GM10266 (cell line): ENCODE measurements around the gene UBR1.
"Not testable (repeated sequence)": the region's sequence is repeated elsewhere in the genome, so short reads cannot be mapped to it uniquely, and the experiment has no call there.

ENCODE experiments used
- DNase-seq: peaks from one replicate; pipeline ENCODE4 v3.0.0; 2012; ENCODE audit errors: extremely low spot score
- TF ChIP-seq, protein P1 (sequence below): IDR thresholded peaks from 2 replicates; pipeline ENCODE4 v1.5.1; 2012; ENCODE audit warnings: mild to moderate bottlenecking, low read depth; ENCODE audit not compliant: control insufficient read depth, insufficient read depth; ENCODE audit errors: missing control alignments

The UBR1 gene

DNA sequence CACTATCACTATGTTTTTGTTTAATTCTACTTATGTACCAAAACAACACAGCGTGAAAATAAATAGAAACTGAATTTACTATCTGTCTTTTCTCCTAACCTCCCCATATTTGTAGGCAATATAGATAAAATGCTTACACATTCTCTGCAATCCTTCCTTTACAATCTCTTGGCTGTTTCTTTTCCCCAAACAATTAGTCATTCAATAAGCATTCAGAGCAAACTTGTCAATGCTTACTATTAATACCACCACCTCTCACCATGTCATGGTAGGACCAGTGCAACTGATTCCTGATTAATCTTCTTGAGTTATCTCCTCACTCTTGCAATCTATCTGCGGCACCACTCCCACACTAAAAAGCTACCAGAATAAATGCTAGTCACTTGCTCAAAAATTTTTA, 111.3 kb downstream of the UBR1 start:
- DNase-seq, result no peak
- TF ChIP-seq, protein P1, sequence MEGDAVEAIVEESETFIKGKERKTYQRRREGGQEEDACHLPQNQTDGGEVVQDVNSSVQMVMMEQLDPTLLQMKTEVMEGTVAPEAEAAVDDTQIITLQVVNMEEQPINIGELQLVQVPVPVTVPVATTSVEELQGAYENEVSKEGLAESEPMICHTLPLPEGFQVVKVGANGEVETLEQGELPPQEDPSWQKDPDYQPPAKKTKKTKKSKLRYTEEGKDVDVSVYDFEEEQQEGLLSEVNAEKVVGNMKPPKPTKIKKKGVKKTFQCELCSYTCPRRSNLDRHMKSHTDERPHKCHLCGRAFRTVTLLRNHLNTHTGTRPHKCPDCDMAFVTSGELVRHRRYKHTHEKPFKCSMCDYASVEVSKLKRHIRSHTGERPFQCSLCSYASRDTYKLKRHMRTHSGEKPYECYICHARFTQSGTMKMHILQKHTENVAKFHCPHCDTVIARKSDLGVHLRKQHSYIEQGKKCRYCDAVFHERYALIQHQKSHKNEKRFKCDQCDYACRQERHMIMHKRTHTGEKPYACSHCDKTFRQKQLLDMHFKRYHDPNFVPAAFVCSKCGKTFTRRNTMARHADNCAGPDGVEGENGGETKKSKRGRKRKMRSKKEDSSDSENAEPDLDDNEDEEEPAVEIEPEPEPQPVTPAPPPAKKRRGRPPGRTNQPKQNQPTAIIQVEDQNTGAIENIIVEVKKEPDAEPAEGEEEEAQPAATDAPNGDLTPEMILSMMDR, result no peak

DNA sequence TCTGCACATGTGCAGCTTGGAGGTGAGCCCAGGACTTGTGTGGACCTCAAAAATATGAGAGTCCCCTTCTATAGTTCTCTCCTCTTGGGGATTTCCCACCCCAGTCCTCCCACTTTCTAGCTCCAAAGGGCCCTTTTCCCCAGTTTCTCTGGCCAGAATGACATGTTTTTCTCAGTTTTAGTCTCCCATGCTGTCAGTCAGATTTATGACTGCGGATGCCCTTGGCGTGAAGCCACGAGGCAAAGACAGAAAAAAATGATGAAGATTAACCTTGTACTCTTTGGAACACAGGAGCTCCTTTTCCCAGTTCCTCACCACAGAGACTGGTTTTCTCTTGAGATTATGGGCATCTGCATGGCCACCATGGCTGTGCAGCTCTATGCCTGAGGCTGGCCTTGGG, 113.2 kb downstream of the UBR1 start:
- DNase-seq, result no peak

GRCh38 chr15:42986693-42987342, 119.0 kb downstream of the UBR1 start:
- TF ChIP-seq, protein P1, result no peak
- no peak for DNase-seq

More for the DNA sequence above, 113.2 kb downstream of the UBR1 start:
- TF ChIP-seq, protein P1, result no peak

GRCh38 chr15:42984493-42985034, 121.3 kb downstream of the UBR1 start:
- DNase-seq, result no peak
- TF ChIP-seq, protein P1, result no peak

DNA sequence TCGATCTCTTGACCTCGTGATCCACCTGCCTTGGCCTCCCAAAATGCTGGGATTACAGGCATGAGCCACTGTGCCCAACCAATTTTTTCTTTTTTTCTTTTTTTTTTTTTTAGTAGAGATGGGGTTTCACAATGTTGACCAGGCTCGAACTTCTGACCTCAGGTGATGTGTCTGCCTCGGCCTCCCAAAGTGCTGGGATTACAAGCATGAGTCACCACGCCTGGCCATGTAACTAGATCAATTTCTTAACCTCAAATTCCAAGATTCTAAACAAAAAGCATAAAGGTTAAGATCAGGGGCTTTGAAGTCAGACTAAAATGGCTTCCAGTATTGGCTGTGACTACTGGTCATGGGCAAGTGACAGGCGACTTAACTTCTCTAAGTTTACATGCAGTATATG, 126.7 kb downstream of the UBR1 start:
- DNase-seq, result not testable (repeated sequence)

DNA sequence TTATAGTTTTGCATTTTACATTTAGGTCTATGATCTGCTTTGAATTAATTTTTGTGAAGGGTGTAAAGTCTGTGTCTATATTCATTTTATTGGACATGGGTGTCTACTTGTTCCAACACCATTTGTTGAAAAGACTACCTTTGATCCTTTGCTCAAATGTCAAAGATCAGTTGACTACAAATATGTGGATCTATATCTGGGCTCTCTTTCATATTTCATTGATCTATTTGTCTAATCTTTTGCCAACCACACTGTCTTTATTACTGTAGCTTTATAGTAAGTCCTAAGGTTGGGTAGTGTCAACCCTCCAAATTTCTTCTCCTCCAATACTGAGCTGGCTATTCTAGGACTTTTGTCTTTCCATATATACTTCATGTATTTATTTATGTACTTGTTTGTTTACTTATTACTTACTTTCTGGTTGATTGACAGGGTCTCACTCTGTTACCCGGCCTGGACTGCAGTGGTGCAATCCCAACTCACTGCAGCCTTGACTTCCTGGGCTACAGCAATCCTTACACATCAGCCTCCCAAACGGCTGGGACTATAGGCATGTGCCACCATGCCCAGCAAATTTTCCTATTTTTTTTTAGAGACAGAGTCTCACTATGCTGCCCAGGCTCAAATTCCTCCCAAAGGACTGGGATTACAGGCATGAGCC, 131.5 kb downstream of the UBR1 start:
- TF ChIP-seq, protein P1, result no peak

DNA sequence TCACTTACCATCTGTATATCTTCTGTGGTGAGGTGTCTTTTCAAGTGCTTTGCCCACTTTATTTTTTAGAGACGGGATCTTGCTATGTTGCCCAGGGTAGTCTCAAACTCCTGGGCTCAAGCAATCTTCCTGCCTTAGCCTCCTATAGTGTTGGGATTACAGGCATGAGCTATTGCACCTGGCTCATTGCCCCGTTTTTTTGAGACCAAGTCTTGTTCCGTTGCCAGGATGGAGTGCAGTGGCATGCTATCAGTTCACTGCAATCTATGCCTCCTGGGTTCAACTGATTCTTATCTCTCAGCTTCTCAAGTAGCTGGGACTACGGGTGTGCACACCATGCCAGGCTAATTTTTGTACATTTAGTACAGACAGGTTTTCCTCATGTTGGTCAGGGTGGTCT, 132.7 kb downstream of the UBR1 start:
- TF ChIP-seq, protein P1, result no peak

More for the DNA sequence above, 131.5 kb downstream of the UBR1 start:
- DNase-seq, result no peak

More for the DNA sequence above, 132.7 kb downstream of the UBR1 start:
- no peak for DNase-seq
